CD4-positive, alpha-beta T cell treated with Interleukin-1 beta for 1 hour (primary cell): ENCODE results near the gene HOXC11.

Experiments used
- DNase-seq, 2 donors: peaks; one replicate each; pipeline ENCODE4 v3.0.0-alpha.2; 2020 to 2022

The HOXC11 gene

DNA sequence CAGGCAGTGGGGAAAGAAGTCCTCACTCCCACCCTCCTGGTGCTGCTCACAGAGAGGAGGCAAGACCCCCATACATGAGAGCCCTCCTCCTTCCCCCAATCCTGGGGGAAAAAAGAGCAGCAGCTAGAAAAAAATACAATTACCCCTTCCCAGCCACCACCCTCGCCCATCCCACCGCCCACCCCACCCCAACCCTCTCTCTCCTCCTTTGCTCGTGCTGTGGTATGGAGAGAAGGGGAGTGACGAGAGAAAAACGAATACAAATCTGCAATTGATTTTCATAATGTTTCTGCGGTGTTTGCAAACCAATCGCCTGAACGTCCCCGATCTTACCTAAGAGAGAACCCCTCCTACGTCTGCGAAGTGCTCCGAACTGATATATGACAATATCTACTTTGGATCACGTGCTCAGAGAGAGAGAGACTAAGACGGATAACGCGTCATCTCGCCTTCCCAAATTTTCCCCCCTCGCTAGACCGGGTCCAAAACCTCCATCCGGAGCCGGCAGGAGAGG is at the start of gene HOXC11:
TSS of gene HOXC11 (plus strand) at position 405 of the 514 bp plus-strand sequence. CDS start 116 bp downstream, outside the sequence.
- DNase-seq, result no peak

DNA sequence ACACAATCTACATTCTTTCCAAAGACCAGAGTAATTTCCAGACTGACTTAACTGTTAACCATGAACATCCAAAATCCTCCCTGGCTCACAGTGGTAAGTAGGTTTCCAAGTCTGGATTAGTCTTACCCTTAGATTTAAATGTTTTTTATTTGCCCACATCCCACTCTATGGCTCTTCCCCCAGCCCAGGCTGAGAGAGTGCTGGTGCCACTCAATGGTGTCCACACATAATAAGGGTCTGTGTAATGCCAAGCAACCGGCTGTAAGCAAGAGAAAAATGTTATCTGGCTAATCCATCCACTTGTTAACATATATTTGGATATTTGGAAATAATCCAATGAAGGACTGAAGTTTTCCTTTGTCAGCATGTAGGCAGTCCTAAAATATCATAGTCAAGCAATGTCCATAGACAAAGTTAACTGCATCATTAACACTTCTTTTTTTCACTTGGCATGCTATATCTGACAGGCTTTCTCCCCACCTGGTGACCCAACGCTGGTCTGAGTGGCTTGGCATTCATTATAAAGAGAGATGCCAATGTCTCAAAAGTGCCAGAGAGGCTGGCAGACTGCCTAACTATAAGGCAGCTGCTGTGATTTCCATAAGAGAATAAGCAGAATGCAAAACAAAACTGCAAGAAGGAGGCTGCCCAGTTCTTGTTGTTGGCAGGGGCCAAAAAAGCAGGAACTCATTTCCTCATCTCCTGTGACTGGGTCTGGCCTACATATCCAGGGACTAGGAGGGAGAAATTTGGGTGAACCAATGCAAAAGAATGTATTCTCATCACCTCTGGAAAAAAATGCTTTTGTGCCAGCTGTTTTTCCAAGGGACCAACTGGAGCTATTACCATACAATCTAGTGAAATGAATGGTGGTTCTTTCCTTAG is 48.2 kb upstream of the HOXC11 start:
- DNase-seq, result no peak

DNA sequence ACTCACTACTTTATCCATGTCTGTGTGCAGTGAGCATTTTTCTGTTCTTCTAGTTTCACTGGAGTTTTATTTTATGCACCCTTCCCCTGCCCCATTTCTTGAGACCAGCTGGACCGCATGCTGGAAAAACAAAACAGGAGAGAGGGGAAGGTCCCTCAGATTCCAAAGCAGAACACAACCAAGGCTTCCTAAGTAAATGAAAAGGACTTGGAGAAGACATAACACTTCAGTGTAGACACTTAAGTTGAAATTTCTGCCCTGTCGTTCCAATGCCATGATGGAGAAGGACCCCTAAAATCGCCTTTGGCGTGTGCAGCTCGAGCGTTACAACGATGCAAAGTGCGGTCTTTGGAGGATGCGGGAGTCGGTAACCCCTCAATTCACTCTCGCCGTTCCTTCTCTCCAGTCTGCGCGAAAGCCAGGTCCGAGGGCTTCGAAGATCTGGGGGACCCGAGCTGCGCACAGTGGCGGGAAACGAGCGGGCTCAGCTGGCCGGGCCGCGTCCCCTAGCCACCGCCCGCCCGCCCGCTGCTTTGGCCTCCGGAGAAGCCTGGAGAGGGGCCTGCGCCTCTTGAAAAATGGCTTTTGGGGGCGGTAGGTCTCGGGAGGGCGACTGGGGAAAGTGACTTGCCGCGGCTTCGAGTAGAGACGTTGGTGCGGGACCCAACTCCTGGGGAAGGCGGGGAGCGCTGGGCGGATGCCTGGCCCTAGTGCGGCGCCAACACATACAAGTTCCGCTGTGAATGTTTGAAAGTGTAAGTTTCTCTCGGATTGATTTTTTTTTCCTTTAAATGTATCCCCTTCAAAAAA is 45.5 kb upstream of the HOXC11 start:
- DNase-seq, result no peak

DNA sequence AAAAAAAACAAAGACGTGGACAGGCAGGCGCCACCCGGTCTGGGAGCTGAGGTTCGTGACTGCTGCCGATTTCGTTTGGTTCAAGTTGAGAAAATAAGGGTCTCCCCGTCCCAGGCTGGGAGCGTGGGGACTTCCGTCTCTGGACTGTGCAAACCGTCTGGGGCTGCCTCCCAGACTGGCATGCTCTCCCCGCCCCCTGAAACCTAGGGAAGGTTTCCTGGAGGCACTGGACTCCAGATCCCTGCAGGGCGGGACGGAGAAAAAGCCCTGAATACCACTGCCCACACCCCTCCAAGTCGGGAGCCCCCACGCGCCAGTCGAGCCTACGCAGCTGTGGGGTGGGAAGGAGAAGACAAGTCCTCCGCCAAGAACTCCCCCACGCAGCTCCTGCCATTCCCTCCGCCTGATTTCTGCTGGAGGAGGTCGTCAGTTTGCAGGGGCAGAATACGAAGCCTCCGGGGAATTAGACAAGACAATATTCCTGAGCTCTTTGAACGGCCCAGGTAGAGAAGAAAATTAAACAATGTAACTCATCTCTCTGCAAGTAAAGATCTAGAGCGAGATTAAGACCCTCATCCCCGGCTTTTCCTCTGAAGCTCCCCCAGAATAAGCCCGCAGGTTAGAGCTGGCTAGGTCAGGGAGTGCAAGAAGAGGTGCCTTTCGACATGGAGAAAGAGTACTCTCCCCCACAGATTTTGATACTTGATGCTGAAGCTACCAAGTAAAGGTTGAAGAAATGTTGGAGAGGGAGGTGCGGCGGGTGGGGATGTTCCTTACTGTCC is 44.7 kb upstream of the HOXC11 start:
- DNase-seq, result no peak

DNA sequence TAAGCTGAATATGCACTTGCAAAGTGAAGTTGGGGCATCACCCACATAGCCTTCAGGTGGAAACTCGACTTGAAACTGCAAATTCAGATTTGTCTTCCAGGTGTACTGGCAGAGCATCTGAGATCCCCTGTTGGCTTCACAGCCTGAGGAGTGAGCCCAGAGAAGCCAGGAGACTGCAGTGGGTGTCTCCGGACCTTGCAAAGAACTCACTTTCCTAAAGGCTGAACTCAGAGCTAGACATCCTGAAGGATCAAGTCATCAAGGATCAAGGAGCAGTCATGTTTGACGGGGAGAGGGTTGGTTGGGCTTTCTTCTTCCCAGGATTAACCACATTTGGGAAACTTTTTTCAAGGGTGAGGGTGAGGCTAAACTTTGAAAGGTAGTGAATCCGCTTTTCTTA is 43.4 kb upstream of the HOXC11 start:
- DNase-seq, result no peak

DNA sequence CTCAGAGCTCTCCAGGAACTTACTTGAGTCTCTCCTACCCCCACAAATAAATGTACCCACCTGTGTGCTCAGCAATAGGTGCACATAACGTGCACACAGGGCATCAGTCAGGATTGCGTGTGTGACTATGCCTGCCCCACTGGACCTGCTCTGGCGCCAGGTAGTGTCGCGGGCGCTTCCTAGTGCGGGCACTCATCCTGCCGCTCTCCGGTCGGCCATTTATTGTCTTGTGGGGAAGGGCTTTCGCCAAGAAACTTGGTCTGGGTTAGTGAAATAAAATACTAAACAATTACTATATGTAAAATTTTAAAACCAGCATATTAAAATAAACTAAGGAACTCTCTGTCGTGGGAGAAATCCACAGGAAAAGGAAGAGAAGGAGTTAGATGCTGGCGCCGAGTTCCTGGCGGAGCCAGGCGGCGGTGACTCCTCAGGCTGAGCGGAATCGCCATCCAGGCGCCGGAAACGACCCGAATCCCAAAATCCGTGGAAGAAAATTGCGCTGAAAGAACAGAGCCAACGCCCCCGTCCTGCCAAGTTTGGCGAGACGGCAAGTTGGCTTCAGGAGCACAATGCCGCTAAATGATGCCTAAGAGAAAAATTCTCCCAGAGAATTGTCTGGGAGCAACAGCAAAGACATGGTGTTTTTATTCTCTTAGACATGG is 42.2 kb upstream of the HOXC11 start:
- DNase-seq, result no peak

DNA sequence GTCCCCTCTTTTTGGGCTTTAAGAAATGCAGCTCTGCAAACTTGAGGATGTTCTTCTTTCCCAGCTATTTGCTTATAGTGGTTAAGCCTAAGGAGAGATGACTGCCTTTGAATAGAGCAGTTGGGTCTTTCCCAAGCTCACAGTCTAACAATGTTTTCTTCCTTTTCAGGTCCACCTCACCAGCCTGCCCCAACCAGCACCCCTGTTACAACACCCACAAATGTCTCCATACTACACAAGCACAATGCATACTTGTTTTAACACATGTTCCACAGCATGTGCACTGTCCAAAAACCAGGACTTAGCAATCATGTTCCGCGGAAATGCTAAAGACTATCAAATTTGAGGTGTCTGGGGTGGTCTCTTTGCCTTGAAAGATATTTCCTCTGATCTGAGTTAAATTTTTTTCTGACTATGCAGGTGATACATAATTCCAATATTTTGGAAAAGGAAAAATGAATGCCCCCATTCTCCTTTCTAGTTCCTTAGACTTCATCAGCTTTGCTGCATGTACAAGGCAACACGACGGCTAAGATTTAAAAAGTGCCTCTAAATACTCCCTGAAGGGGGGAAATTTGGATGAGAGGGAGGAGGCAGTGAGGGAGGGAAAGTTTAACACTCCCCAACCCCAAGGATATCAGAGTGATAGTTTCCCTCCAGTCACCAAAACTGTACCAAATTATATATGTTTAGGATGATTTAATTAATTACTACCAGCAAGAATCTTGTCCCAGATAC is 40.9 kb upstream of the HOXC11 start:
- DNase-seq, result no peak

DNA sequence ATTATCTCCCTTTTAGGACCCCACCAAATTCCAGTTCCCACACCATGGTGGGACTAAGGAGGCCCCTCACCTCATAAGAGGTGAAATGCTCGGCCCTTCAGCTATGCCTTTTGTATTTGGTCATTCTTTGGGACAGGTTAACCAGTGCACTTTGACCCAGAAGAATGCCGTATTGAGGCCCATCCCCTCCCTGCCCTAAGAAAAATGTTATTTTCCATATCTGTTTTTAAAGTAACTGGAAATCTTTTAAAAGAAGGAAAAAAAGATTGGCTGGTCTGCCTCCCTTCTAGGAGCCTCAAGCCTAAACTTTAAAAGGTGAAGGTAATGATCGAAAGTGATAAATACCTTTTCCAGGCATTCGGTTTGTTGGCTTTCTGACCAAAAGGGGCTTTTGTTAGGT is 40.0 kb upstream of the HOXC11 start:
- no peak for DNase-seq

DNA sequence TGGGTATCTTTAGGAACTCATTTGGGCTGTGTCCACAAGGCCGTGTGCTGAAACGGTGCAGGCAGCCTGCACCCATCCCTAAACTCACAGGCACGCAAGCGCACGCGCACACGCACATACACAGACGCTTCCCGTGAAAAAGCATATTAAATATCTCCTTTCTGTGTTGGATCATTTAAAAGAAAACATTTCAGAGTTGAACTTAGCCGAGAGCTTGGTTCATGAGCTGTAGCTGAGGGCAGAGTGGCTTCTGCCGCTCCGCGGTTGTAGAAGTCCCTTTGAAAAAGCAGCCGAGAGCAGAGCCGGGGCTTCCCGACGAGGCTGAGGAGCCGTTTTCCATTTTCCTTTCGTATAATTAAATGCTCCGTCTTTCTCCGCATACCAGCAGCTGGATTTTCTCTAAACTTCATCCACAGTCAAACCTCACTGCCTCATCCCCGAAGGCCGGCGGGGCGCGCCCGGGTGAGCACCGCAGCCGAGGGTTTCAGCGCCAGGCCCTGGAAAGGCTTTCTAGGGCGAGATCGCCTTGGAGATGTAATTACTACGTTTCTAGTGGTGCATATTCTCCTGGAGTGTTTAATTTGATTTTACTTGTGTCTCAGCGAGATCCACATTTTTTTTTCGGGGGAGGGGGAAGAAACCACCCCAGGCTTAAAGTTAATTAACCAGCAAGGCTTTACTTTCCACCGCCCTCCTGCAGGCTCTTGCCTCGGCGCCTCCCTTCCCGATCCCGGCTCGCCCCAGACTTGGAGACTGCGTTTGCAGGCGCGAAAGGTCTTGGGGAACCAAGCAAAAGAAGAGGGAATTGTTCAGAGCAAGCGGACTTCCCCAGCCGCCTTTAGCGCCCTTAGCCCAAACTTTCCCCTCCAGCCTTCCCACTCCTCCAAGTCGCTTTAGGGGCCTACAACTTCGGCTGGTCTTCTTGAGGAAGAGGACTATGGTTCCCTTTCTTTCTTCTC is 37.3 kb upstream of the HOXC11 start:
- no peak for DNase-seq

DNA sequence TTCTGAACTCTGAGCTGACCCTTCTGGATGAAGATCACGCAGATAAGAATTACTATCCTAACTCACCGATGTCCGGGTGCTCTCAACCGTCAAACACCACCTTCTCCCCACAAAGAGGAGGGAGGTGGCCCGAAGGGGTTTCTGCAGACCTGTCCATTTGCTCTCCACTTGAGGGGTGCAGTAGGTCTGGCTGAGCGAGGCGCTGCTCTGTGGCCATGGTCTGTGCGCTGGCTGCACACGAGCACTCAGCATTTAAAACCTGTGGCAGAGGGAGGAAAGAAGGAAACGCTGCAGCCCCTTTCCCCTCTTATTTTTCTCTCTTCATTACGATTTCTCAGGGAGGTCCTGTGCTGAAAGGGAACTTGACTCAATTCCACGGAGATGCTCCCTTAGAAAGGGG is 35.8 kb upstream of the HOXC11 start:
- DNase-seq, result no peak

DNA sequence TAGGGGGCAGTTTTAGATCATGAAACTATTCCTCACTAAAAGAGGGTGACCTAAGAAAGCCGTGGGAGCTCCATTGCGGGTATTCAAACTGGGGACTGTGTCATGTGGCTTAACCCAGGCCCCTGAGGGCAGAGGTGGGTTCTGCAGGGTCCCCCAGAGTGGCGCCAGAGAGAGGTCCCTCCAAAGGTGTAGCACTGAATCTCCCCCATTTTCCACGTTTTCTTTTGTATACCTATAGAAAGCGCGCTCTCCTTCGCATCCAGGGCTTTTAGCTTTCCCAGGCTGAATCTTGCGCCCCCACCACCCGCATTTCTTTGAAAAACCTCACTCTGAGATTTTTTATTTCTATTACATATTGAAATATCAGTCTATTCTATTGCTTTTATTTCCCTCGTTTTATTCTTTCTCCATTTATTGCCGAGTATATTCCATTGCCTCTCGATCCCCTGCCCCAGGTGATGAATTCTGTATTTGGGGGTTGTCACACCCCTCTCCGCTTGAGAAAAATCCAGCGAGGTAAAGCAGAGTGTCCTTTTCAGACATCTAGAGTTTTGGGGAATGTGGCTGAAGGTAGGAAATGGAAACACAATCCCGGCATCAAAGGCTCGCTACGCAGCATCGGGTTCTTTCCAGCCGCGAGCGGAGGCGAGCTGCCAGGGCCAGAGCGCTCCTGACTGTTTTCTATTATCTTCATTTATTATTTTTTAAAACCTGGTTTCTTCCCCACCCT is 35.2 kb upstream of the HOXC11 start:
- DNase-seq, result no peak

DNA sequence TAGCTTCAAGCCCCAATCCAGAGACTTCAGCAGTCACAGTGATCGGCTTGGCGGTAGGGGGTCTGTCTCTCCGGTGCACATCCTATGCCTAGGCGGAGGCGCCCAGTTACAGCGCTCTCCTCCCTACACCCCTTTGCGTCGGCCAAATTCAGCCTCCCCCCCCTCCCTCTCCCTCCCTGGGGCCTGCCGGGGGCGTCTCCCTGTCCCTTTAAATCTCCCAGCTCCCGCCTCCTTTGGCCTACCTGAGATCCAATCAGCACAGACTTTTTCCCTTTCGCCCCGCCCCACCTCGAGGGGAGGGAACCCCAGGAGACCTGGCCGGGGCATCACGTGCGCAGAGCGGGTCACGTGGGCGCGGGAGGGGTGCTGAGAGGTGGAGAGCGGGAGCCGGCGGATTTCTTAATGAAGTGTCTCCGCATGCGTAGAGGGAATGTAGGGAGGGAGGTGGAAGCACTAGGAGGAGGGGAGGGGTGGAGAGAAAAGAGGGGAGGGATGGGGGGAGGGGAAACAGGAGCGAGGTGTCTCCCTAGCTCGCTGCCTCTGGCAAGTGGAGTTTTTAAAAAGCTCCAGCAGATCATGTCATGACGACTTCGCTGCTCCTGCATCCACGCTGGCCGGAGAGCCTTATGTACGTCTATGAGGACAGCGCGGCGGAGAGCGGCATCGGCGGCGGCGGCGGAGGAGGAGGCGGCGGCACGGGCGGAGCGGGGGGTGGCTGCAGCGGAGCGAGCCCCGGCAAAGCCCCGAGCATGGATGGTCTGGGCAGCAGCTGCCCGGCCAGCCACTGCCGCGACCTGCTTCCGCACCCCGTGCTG is 34.4 kb upstream of the HOXC11 start, which contains the start of gene HOXC13:
TSS of gene HOXC13 (plus strand) at position 506 of the 815 bp plus-strand sequence. CDS start at position 582, 76 bp downstream.
- DNase-seq, result peak in 1 of 2 donors; percentile 31

DNA sequence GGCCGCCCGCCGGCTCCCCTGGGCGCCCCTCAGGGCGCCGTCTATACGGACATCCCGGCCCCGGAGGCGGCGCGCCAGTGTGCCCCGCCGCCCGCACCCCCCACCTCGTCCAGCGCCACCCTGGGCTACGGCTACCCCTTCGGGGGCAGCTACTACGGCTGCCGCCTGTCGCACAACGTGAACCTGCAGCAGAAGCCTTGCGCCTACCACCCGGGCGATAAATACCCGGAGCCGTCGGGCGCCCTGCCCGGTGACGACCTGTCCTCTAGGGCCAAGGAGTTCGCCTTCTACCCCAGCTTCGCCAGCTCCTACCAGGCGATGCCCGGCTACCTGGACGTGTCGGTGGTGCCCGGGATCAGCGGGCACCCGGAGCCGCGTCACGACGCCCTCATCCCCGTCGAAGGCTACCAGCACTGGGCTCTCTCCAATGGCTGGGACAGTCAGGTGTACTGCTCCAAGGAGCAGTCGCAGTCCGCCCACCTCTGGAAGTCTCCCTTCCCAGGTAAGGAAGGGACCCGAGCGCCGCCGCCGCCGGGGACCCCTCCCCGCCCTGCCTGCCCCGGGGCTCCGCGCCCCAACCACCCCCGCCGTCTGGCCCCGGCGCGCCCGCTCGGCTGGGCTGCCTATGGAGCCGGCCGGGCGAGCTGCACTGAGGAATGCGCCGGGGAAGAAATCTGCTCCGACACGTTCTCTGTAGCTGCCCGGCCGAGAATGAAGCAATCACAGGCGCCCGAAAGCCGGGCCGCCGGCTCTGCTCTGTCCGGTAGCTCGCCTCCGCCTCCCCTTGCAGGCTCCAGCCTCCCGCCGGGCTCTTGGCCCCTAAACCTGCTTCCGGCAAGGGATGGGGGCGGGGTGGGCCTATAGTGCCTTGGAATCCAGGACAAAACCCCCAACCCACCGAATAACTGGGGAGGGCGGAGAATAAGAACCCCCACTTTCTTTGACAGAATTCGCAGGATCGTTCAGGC is 33.5 kb upstream of the HOXC11 start:
- no peak for DNase-seq

DNA sequence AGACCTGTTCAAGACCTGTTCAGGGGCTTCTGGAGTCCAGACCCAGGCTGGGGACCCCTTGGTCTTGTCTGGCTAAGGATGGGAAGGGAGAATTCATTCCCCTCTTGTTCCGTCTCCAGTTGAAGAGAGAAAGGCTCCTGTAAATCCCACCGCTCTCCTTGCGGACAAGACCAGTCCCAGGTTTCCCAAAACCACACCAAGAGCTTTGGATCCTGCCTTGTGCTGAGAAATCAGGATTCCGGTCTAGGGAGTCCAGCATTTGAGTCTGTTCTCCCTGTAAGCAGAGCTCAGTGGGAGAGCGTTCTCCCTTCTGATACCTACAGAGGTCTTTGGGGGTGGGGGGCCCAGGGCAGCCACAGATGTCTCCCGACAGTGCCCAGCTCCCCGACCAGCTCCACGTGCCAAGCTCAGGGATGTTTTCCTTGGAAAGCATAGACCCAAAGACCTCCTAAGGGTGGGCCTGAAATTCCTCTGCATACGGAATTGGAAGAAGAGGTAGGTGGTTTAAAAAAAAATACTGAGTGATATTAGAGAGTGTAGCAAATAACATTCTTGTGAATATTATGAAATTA is 32.4 kb upstream of the HOXC11 start:
- DNase-seq, result no peak

DNA sequence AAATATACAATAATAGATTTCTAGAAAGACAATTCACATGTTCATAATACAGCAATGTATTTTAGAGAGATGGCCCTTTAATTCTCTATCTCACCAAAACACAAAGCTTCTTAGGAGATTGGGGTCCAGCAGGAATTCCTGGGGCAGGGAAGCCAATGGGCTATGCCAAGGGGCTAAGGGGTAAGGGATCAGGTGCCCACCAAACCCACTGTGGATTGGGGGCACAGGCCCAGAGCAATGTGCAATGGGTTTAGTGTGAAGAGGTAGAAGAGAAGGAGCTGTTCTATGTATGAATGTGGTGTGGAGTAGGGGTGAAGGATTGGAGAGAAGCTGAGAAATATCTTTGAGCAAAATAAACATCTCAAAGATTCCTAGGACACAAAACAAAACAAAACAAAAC is 31.7 kb upstream of the HOXC11 start:
- no peak for DNase-seq

DNA sequence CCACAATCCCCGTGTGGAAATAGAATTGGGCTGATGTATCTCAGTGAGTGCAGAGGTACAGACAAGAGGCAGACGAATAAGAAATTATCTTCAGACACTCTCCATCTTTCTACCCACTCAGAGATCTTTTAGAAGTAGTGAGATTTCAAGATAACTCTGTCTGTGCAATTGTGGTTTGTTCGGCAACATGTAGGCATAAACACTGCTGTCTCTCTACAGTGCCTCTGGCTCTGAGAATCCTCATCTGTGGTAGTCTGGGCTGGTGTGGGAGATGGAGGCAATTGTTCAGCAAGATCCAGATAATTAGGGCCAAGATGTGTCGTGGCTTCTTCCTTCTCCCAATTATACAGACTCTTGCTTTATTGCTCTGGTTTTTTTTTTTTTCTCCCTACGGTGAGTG is 31.2 kb upstream of the HOXC11 start:
- no peak for DNase-seq

DNA sequence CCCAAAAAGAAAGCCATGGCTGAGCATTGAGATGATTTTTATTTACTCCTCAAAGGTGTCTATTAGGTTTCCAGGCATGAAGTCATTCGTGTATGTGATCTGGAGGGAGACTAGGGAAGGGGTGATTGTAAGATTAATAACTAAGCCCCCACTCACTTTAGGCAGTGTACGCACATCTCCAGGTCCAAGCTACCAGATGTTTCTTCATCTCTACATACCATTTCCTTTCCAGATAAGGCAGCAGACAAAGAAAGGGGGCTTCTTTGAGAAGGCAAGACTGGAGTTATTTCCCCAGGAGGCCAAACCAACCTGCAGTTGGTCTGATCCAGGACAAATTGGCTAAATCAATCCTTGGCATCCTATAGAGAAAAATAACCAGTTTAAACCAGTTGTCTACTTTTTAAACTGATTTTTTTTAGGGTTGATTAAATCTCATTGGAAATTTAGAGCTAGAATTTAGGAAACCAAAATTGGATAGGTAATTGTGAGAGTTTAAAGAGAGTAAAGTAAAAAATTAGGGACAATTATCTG is 30.4 kb upstream of the HOXC11 start:
- DNase-seq, result no peak
